H7 (cell line): ENCODE results near the gene PRDX2. TPM values are rescaled to one million over a fixed set of nuclear protein-coding genes. Genes with fewer than 3 reads are reported as not detected.

Source experiments
- DNase-seq: peaks from one replicate; pipeline ENCODE4 v3.0.0; 2012
- H3K27me3 ChIP-seq: 2 replicates; pipeline ENCODE4 v1.6.0; 2011; ENCODE audit warnings: mild to moderate bottlenecking, low read length; ENCODE audit not compliant: control insufficient read depth, insufficient read depth
- H3K36me3 ChIP-seq: replicated peaks from 2 replicates; pipeline ENCODE4 v1.5.1; 2011; ENCODE audit warnings: low read length; ENCODE audit not compliant: control insufficient read depth, insufficient read depth
- H3K4me3 ChIP-seq: 2 replicates; pipeline ENCODE4 v1.5.1; 2011; ENCODE audit warnings: low read depth, mild to moderate bottlenecking, control low read depth, low read length, moderate library complexity; ENCODE audit not compliant: insufficient read depth
- total RNA-seq: library from RNA; depleted of rRNA; stranded (reverse); fragments of >200 nt; shearing (Covaris generic); gene quantifications from 2 replicates; pipeline ENCODE4 v1.2.3, GENCODE V29; 2014

The PRDX2 gene
- total RNA-seq, 1 experiment from 2014 or later = 571 TPM

GRCh38 chr19:12790628-12791344, 10.8 kb downstream of the PRDX2 start:
- peaks cover 21% of the 10 kb centered on the region for H3K27me3 ChIP-seq
- peak overlapping the region; percentile 70 for H3K4me3 ChIP-seq
- no peak for DNase-seq
- H3K36me3 ChIP-seq = no peaks in the 10 kb centered on the region

DNA sequence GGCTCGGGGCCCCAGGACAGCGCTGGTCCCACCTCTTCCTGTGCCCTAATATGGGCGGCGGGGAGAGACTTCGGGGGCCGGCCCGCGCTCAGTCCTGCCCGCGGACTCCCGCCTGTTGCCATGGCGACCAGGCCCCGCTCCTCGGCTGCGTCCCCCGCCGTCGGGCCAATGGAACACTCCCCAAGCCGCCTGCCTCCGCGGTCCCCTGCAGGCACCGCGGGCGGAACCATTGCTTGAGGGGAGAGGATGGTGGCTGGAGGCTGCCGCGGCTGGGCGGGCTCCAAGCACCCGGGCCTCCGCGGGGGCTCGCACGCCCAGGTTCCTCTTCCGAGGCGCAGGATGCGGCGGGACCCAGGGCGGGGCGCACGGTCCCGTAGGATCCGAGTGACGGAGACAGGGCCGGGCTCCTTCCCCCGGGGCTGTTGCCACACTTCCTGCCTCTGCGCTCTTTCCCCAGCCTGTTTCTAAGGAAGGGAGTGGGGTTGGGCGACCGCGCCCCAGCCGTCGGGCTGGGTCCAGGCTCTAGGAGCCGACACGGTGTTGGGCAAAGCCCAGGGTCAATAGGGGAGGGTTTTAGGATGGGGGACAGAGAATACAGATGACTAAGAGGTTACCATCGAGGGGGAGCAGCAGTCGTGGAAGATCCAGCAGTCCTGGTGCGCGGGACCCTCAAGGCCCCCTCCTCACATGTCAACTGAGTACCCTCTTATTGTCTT, 11.5 kb downstream of the PRDX2 start:
- peaks cover 21% of the 10 kb centered on the region for H3K27me3 ChIP-seq
- DNase-seq = peak; percentile 99
- no peaks in the 10 kb centered on the region for H3K36me3 ChIP-seq
- peak overlapping the region; percentile 70 for H3K4me3 ChIP-seq

GRCh38 chr19:12789098-12789903, 12.3 kb downstream of the PRDX2 start:
- peak overlapping the region; percentile 39 for H3K4me3 ChIP-seq
- no peak for DNase-seq
- H3K27me3 ChIP-seq = peaks cover 21% of the 10 kb centered on the region
- no peaks in the 10 kb centered on the region for H3K36me3 ChIP-seq

DNA sequence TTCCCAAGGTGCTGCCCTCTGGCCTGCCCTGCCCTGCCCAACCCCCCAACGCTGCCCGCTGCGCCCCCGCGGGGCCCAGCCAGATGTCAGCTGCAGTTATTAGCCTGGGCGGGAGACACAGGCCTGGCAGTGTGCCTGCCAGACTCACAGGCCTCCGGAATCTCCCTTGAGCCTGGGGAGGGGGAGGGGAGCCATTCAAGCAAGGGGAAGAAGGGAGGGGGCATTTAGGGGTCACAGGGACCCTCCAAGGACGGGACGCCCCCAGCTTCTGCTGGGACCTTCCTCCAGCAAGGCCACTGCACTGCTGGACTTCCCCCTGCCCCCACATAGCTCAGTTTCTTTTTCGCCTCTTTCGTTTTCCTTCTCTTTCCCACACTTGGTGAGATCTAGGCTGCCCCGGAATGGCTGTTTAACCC, 12.9 kb downstream of the PRDX2 start:
- DNase-seq = peak; percentile 88
- Histone ChIP-seq H3K27me3 (peaks cover 21% of the 10 kb centered on the region), H3K4me3 (peak overlapping the region; percentile 39; the same call in 1 of the 2 replicates), H3K36me3 (no peaks in the 10 kb centered on the region)

DNA sequence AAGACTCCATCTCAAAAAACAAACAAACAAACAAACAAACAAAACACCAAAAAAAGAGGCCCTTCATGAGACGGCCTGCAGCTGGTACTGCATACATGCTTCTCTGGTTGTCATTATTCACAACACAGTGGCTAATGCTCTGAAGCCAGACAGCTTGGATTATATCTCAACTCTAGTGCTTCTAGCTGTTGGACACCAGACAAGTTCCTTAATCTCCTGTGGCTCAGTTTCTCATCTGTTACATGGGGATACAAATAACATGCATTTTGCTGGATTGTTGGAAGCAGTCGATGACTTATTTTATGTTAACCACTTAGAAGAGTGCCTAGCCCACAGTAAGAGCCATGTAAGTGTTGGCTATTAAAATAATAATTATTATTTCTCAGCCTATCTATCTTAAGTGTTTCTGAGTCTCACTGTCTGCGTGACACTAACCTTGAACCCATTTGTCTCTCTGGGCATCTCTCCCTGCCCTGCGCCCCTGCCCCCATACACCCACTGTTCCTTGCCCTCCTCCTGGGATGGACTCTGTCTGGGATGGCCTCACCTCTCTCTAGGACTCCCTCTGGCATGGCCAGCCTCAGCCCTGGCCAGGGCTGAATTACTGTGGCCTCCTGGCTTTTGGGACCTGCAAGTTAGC, 13.4 kb downstream of the PRDX2 start:
- H3K36me3 ChIP-seq = no peaks in the 10 kb centered on the region
- DNase-seq = no peak
- H3K4me3 ChIP-seq = no peak overlapping the region
- peaks cover 21% of the 10 kb centered on the region for H3K27me3 ChIP-seq

DNA sequence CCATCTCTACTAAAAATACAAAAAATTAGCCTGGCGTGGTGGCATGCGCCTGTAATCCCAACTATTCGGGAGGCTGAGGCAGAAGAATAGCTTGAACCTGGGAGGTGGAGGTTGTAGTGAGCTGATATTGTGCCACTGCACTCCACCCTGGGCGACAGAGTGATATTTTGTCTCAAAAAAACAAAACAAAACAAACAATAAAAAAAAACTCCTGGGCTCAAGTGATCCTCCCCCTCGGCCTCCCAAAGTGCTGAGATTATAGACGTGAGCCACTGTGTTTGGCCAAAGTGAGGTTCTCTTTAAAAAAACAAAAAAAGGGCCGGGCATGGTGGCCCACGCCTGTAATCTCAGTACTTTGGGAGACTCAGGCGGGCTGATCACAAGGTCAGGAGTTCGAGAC, 14.1 kb downstream of the PRDX2 start:
- H3K27me3 ChIP-seq = peaks cover 17% of the 10 kb centered on the region
- no peaks in the 10 kb centered on the region for H3K36me3 ChIP-seq
- DNase-seq = no peak
- no peak overlapping the region for H3K4me3 ChIP-seq

GRCh38 chr19:12786952-12787351, 14.6 kb downstream of the PRDX2 start:
- Histone ChIP-seq H3K4me3 (no peak overlapping the region), H3K27me3 (peaks cover 12% of the 10 kb centered on the region), H3K36me3 (no peaks in the 10 kb centered on the region)
- no peak for DNase-seq

DNA sequence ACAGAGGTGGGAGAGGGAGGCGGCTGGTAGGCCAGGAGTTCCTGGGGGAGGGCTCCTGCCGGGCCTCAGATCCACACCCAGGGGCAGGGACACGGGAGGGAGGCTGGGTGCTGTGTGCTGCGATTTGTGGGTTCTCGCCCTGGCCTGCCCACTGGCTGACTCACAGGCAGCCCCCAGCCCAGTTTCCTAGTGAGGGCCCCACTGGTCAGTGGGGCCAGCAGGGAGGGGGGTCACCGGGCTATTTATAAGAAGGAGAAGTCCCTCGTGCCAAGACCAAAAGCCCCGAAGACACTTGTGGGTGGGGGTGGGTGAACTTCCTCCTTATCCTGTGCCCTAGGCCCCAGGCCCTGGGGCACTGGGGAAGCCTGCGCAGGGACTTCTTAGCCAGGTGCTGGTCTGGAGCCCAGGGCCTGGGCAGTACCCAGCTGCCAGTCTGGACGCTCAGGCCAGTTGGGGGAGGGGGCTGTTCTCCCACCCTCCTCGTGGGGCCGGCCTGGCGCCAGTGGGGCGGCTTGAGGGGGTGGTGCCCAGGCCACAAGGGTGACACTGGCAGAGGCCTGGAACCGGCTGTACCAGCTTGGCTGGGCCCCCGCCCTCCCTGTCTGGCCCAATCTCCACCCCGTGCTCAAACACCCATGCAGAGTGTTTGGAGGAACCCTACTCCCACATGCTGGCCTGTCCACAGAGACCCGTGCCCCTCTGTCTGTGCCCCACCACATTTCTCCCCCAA, 15.3 kb downstream of the PRDX2 start:
- no peaks in the 10 kb centered on the region for H3K36me3 ChIP-seq
- H3K27me3 ChIP-seq = peaks cover 6% of the 10 kb centered on the region
- DNase-seq = peak; percentile 61
- no peak overlapping the region for H3K4me3 ChIP-seq

GRCh38 chr19:12785431-12786031, 16.1 kb downstream of the PRDX2 start:
- Histone ChIP-seq H3K4me3 (no peak overlapping the region), H3K36me3 (no peaks in the 10 kb centered on the region), H3K27me3 (peaks cover 2% of the 10 kb centered on the region; the same call in 1 of the 2 replicates)
- no peak for DNase-seq

DNA sequence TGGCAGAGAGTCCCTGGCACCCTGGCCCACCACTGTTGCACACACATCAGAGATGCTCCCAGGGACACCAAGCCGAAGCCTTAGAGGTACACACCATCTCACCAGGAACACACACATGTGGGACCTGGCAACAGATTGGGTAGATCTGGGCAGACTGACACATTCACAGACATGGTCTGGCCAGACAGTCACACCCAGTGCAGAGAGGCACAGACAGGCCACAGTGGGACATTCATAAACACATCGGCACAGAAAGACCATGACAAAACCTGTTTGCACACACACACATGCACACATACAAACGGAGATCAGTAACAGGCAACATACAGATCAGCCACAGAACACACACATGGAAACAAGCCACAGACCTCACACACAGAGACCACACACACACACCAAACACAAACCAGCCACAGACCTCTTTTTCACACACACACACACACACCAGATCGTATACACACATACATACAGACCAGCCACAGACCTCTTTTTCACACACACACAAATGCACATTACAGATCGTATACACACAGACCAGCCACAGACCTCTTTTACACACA, 16.6 kb downstream of the PRDX2 start:
- Histone ChIP-seq H3K27me3 (no peaks in the 10 kb centered on the region), H3K4me3 (no peak overlapping the region), H3K36me3 (no peaks in the 10 kb centered on the region)
- DNase-seq = no peak

DNA sequence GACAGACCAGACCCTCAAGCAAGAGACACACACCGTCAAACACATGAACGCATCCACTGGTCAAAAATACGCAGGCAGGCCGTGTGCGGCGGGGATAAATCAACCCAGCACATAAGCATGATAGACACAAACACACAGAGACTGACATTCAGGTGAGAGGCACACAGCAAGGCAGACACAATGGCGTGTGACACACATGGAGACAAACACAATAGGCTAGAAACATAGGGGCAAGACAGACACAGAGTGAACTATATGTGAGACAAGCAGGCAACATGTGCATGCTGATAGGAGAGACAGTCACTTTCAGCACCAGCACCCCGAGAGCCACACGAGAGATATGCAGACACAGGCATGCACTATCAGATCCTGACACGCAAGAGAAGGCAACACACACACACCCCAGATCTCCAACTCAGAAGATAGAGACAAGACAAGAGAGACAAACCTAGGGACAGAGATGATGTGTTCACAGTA, 17.2 kb downstream of the PRDX2 start:
- H3K36me3 ChIP-seq = no peaks in the 10 kb centered on the region
- H3K27me3 ChIP-seq = no peaks in the 10 kb centered on the region
- no peak overlapping the region for H3K4me3 ChIP-seq
- DNase-seq = peak; percentile 19

GRCh38 chr19:12783849-12784393, 17.7 kb downstream of the PRDX2 start:
- Histone ChIP-seq H3K36me3 (no peaks in the 10 kb centered on the region), H3K27me3 (no peaks in the 10 kb centered on the region), H3K4me3 (no peak overlapping the region)
- peak; percentile 59 for DNase-seq

DNA sequence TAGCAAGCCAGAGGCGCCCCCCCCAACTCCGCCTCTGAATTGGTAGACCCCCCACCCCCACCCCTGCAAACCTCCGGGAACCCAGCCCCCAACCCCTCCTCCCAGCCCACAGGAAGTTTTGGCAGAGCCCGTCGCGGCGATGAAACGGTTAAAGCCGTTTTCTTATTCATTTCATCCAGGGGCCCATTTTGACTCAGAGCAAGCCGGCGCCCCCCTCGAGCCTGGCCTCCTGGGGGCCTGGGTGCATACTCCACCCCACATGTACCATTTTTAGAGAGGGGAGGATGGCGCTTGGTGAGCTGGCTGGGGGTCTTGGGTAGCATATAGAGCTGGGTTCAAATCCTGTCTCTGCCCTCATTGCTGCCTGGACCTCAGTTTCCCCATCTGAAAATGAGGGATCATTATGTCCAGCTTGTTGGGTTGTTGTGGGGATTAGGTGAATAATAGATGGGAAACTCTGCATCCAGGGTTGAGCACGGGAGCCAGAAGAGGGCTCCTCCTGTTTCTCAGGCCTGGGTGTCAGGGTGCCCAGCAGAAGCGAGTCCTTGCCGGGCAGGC, 18.2 kb downstream of the PRDX2 start:
- no peaks in the 10 kb centered on the region for H3K36me3 ChIP-seq
- H3K27me3 ChIP-seq = no peaks in the 10 kb centered on the region
- peak overlapping the region; percentile 63 for H3K4me3 ChIP-seq
- DNase-seq = peak; percentile 76
